Measurements from ENCODE around the gene EMB.
"Not testable (repeated sequence)": the region's sequence is repeated elsewhere in the genome, so short reads cannot be mapped to it uniquely, and the experiment has no call there.

The EMB gene

DNA sequence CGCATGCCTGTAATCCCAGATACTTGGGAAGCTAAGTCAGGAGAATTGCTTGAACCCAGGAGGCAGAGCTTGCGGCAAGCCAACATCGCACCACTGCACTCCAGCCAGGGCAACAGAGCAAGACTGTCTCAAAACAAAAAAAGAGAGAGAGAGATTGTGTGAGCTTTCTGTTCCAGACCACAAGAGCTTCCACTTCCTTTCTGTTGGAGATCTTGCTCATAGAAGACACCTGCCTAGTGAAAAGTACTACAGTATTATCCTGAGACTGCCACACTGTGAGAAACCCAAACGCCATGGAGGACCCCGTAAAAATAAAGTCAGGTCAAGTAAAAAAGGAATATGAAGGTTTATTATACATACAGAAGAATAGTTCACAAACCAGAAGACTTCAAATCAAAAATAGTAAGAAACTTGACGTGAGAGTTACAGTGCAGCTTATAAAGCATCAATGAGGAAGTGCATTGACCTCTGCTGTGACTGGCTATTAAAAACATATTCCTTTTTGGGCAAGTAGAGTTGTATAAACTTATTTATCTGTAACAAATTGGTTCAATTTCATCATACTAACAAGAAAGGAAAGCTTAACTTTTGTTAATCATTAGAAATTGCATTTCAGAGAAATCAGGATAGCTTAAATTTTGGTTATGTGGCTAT is 4.3 kb upstream of the EMB start:
- no peak overlapping the region for H3K4me3 ChIP-seq (ENCODE audit: low read length)
- no peaks in the 10 kb centered on the region for H3K36me3 ChIP-seq (ENCODE audit: control insufficient read depth, insufficient read depth, low read length)

DNA sequence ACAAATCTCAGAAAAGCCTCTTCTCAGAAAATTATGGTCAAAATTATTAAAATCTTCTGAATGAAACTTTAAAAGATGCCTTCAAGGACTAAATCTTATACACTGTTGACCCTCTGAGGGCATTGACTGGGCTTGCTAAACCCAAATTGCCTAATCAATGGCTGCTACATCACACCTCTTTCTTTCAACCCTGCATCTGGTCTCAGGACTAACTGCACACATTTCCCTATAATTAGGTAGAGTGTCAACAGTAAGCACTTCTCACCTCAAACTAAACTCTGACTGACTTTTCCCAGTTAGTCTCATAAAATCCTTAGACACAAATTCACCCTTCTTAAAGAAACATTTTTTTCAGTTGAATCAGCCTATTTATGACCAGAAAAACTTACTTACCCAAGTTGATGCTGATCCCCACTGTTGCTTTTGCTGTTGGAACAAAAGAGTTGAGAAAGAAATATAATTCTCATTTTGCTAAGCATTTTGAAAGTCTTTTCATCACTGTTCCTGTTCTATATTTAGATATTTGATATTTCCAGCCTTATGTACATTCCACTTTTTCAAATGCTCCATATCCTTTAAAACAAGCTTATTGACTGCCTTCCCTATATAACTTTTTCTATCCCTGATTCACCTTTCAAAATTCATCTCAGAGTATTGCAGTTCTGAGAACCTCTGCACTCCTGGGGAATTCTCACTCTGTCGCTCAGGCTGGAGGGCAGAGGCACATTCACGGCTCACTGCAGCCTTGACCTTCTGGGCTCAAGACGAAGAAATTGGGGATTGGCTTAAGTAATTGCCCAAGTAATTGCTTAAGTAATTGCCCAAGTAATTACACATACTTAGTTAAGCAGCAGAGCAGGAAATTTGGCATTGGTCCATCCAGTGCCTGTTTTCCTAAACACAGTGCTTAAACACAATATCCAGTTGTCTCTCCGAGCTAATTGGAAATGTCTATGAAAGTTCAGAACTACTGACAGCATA is 1.8 kb upstream of the EMB start:
- not testable (repeated sequence) for H3K9me3 ChIP-seq (ENCODE audit: control insufficient read depth, low read length); H3K27me3 ChIP-seq (ENCODE audit: control insufficient read depth, insufficient read depth, low read length); H3K4me3 ChIP-seq (ENCODE audit: low read length); H3K36me3 ChIP-seq (ENCODE audit: control insufficient read depth, insufficient read depth, low read length); H3K4me1 ChIP-seq (ENCODE audit: control insufficient read depth, insufficient read depth, low read length); H3K9ac ChIP-seq (ENCODE audit: low read length)

More for the DNA sequence above, 4.3 kb upstream of the EMB start:
- Histone ChIP-seq H3K9me3 (ENCODE audit: control insufficient read depth, low read length) (no peaks in the 10 kb centered on the region), H3K27me3 (ENCODE audit: control insufficient read depth, insufficient read depth, low read length) (no peaks in the 10 kb centered on the region), H3K4me1 (ENCODE audit: control insufficient read depth, insufficient read depth, low read length) (peaks cover 4% of the 10 kb centered on the region), H3K9ac (ENCODE audit: low read length) (no peak overlapping the region)

GRCh38 chr5:50441493-50441955 is 436 bp upstream of the EMB start:
- Histone ChIP-seq H3K27me3 (ENCODE audit: control insufficient read depth, insufficient read depth, low read length) (no peaks in the 10 kb centered on the region), H3K9me3 (ENCODE audit: control insufficient read depth, low read length) (no peaks in the 10 kb centered on the region), H3K36me3 (ENCODE audit: control insufficient read depth, insufficient read depth, low read length) (no peaks in the 10 kb centered on the region), H3K4me3 (ENCODE audit: low read length) (no peak overlapping the region), H3K4me1 (ENCODE audit: control insufficient read depth, insufficient read depth, low read length) (peaks cover 4% of the 10 kb centered on the region), H3K9ac (ENCODE audit: low read length) (peak overlapping the region; percentile 59)

- no peak overlapping the region for H3K9ac ChIP-seq (ENCODE audit: low read length)
- H3K4me1 ChIP-seq (ENCODE audit: control insufficient read depth, insufficient read depth, low read length): peaks cover 4% of the 10 kb centered on the region
- H3K27me3 ChIP-seq (ENCODE audit: control insufficient read depth, insufficient read depth, low read length): no peaks in the 10 kb centered on the region
- H3K36me3 ChIP-seq (ENCODE audit: control insufficient read depth, insufficient read depth, low read length): no peaks in the 10 kb centered on the region
- H3K4me3 ChIP-seq (ENCODE audit: low read length): no peak overlapping the region
- H3K9me3 ChIP-seq (ENCODE audit: control insufficient read depth, low read length): no peaks in the 10 kb centered on the region
Observed at GRCh38 chr5:50439221-50439620, 1.9 kb downstream of the EMB start.

- H3K36me3 ChIP-seq (ENCODE audit: control insufficient read depth, insufficient read depth, low read length); H3K4me1 ChIP-seq (ENCODE audit: control insufficient read depth, insufficient read depth, low read length): not testable (repeated sequence)
Observed at GRCh38 chr5:50438060-50438459, 3.0 kb downstream of the EMB start.

DNA sequence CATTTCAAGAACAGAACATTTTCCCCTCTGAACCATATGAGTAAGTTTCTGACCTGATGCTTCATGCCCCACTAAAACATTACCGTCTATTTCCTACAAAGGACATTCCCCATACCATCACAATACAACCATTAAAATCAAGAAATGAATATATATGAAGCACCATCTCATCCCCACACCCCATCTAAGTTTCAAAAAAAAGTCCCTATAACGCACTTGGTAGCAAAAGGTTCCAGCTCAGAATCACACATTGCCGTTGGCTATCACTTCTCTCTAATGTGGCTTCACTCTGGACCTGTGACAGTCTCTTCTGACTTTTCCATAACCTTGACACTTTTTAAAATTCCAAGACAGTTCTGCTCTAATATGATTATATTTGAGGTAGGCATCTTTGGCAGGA is 5.9 kb downstream of the EMB start:
- Histone ChIP-seq H3K9me3 (ENCODE audit: control insufficient read depth, low read length) (no peaks in the 10 kb centered on the region), H3K9ac (ENCODE audit: low read length) (no peak overlapping the region), H3K36me3 (ENCODE audit: control insufficient read depth, insufficient read depth, low read length) (no peaks in the 10 kb centered on the region), H3K4me1 (ENCODE audit: control insufficient read depth, insufficient read depth, low read length) (no peaks in the 10 kb centered on the region), H3K27me3 (ENCODE audit: control insufficient read depth, insufficient read depth, low read length) (no peaks in the 10 kb centered on the region), H3K4me3 (ENCODE audit: low read length) (no peak overlapping the region)

More at GRCh38 chr5:50438060-50438459, 3.0 kb downstream of the EMB start:
- H3K27me3 ChIP-seq (ENCODE audit: control insufficient read depth, insufficient read depth, low read length); H3K9ac ChIP-seq (ENCODE audit: low read length); H3K4me3 ChIP-seq (ENCODE audit: low read length); H3K9me3 ChIP-seq (ENCODE audit: control insufficient read depth, low read length): not testable (repeated sequence)

DNA sequence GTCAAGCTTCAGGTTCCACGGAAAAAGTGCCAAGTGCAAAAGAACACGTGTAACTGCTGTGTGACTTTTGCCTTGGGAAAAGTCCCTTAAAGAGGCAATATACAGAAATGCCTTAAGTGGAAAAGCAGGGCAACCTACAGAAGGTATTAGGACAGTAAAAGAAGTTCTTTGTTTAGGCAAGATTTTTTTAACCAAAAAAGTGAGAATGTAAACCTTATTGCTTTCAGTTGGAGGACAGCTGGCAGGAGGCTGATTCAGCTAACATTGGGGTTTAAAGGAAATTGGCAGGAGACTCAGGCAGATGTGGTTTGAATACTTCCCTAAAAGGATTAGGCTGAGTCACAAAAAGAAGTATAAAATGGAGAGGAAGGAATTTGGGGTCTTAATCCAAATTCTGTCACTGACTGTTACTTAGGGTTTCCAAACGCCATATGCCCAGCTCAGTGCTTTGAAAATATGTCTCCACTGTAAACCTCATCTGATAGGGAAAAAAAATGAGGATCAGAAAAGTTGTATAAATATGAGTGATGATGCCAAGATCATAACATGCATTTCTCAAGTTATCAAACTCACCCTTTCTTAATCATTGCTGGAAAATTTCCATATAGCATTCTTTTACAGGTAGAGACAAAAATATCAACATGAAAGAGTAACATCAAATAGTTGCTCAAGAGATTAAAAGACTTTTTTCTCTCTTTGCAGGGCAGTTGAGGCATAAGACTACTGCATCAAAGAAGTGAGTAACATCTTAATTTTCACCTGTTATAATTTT is 9.8 kb downstream of the EMB start:
- not testable (repeated sequence) for H3K36me3 ChIP-seq (ENCODE audit: control insufficient read depth, insufficient read depth, low read length); H3K9me3 ChIP-seq (ENCODE audit: control insufficient read depth, low read length); H3K9ac ChIP-seq (ENCODE audit: low read length); H3K4me1 ChIP-seq (ENCODE audit: control insufficient read depth, insufficient read depth, low read length); H3K4me3 ChIP-seq (ENCODE audit: low read length); H3K27me3 ChIP-seq (ENCODE audit: control insufficient read depth, insufficient read depth, low read length)

DNA sequence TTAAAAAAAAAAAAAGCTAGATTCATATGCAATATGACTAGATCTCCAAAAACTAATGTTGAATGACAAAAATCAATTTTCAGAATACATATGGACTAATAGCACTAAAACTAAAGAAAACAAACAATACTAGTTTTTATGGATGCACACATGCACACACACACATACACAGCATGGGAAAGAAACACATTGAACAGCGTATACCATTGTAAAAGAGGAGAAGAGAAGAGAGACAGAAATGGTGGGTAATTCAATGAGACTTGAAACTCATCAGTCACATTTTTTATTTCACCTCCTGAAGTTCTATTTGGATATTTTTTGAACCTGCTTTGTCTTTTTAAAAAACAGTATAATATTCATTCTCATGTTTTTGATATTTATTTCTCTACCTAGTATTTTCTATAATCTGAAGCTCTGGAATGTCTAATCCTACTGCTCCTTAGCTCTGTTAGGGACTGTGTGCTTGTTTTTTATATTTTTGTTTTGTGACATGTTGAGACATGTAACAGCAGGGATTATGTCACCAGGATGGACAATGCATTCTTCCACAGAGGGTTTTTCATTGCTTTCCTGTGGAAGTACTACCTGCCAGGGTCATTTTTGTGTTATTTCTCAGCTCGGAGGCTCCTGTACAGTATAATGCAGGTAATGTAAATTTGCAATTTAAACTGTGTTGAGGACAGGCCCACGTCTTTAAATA is 17.8 kb downstream of the EMB start:
- H3K27me3 ChIP-seq (ENCODE audit: control insufficient read depth, insufficient read depth, low read length); H3K4me3 ChIP-seq (ENCODE audit: low read length); H3K36me3 ChIP-seq (ENCODE audit: control insufficient read depth, insufficient read depth, low read length); H3K4me1 ChIP-seq (ENCODE audit: control insufficient read depth, insufficient read depth, low read length); H3K9ac ChIP-seq (ENCODE audit: low read length); H3K9me3 ChIP-seq (ENCODE audit: control insufficient read depth, low read length): not testable (repeated sequence)

- not testable (repeated sequence) for H3K4me1 ChIP-seq (ENCODE audit: control insufficient read depth, insufficient read depth, low read length); H3K4me3 ChIP-seq (ENCODE audit: low read length); H3K9me3 ChIP-seq (ENCODE audit: control insufficient read depth, low read length); H3K27me3 ChIP-seq (ENCODE audit: control insufficient read depth, insufficient read depth, low read length); H3K9ac ChIP-seq (ENCODE audit: low read length); H3K36me3 ChIP-seq (ENCODE audit: control insufficient read depth, insufficient read depth, low read length)
Observed at GRCh38 chr5:50421184-50421950, 19.7 kb downstream of the EMB start.

GRCh38 chr5:50420343-50420935 is 20.6 kb downstream of the EMB start:
- no peaks in the 10 kb centered on the region for H3K9me3 ChIP-seq (ENCODE audit: control insufficient read depth, low read length)
- H3K4me1 ChIP-seq (ENCODE audit: control insufficient read depth, insufficient read depth, low read length): no peaks in the 10 kb centered on the region
- no peak overlapping the region for H3K4me3 ChIP-seq (ENCODE audit: low read length)
- no peak overlapping the region for H3K9ac ChIP-seq (ENCODE audit: low read length)
- no peaks in the 10 kb centered on the region for H3K36me3 ChIP-seq (ENCODE audit: control insufficient read depth, insufficient read depth, low read length)
- H3K27me3 ChIP-seq (ENCODE audit: control insufficient read depth, insufficient read depth, low read length): no peaks in the 10 kb centered on the region

- H3K36me3 ChIP-seq (ENCODE audit: control insufficient read depth, insufficient read depth, low read length); H3K9me3 ChIP-seq (ENCODE audit: control insufficient read depth, low read length); H3K27me3 ChIP-seq (ENCODE audit: control insufficient read depth, insufficient read depth, low read length); H3K4me1 ChIP-seq (ENCODE audit: control insufficient read depth, insufficient read depth, low read length); H3K9ac ChIP-seq (ENCODE audit: low read length); H3K4me3 ChIP-seq (ENCODE audit: low read length): not testable (repeated sequence)
Observed at GRCh38 chr5:50419656-50420055, 21.4 kb downstream of the EMB start.
